Panc1 (cell line): ENCODE results near the gene SEBOX. TPM values are rescaled to one million over a fixed set of nuclear protein-coding genes. Genes with fewer than 3 reads are reported as not detected.

Source experiments
- ATAC-seq: fragments of 200-7000 bp; cut with Tn5 transposase; 2 replicates; pipeline ENCODE4 v1.9.1; 2020; ENCODE audit warnings: mild to moderate bottlenecking, moderate library complexity
- BruUV-seq: library from RNA; stranded (reverse); fragments of 400-500 nt; replicated peaks from 2 replicates; lab custom pipeline; 2021; lab: Mats Ljungman, UMichigan
- CTCF ChIA-PET: fragments of 300-600 bp; sonication (Branson Sonifier 250); formaldehyde crosslinking; loops from one replicate; lab custom pipeline; 2022; ENCODE audit warnings: antibody characterized with exemption; lab: Charles Lee
- POLR2A ChIA-PET: fragments of 300-600 bp; sonication (Branson Sonifier 250); formaldehyde crosslinking; loops from one replicate; lab custom pipeline; 2022; ENCODE audit warnings: antibody characterized with exemption; lab: Charles Lee
- DNase-seq: peaks from one replicate; pipeline ENCODE4 v3.0.0-alpha.2; 2010; ENCODE audit warnings: low read depth, low spot score
- H3K27ac ChIP-seq: 2 replicates; pipeline ENCODE4 v1.5.1; 2011; ENCODE audit warnings: mild to moderate bottlenecking, low read length, inconsistent platforms
- H3K27me3 ChIP-seq: fragments of 200-500 bp; sonication (Bioruptor generic); 2 replicates; pipeline ENCODE4 v1.6.0; 2014; ENCODE audit warnings: low read length, inconsistent platforms; ENCODE audit not compliant: control insufficient read depth, insufficient read depth
- H3K36me3 ChIP-seq: fragments of 200-500 bp; sonication (Bioruptor generic); 2 replicates; pipeline ENCODE4 v1.5.1; 2014; ENCODE audit warnings: inconsistent platforms, mild to moderate bottlenecking, low read length, moderate library complexity; ENCODE audit not compliant: control insufficient read depth, insufficient read depth
- H3K4me1 ChIP-seq: 2 replicates; pipeline ENCODE4 v1.5.1; 2011; ENCODE audit warnings: inconsistent platforms, mild to moderate bottlenecking, low read length, moderate library complexity; ENCODE audit not compliant: control insufficient read depth, insufficient read depth
- H3K4me3 ChIP-seq, 2 experiments: 2 replicates each; pipeline ENCODE4 v1.5.1; 2011 to 2012; ENCODE audit warnings: low read depth in 2 of 2, low read length in 2 of 2, mild to moderate bottlenecking in 2 of 2, inconsistent platforms in 1 of 2, moderate library complexity in 1 of 2
- H3K9me3 ChIP-seq: fragments of 200-500 bp; sonication (Bioruptor generic); 2 replicates; pipeline ENCODE4 v1.5.1; 2014; ENCODE audit warnings: low read depth, mild to moderate bottlenecking, inconsistent platforms, low read length, moderate library complexity; ENCODE audit not compliant: control insufficient read depth, insufficient read depth
- POLR2AphosphoS5 ChIP-seq: IDR thresholded peaks from 2 replicates; pipeline ENCODE4 v1.6.1; 2012; ENCODE audit warnings: mild to moderate bottlenecking, low read depth, low read length, moderate library complexity
- SIN3A ChIP-seq: IDR thresholded peaks from 2 replicates; pipeline ENCODE4 v1.6.1; 2012; ENCODE audit warnings: low read depth, mild to moderate bottlenecking, low read length, moderate library complexity, borderline replicate concordance; ENCODE audit not compliant: insufficient read depth
- TCF7L2 ChIP-seq: IDR thresholded peaks from 2 replicates; pipeline ENCODE4 v1.6.1; 2011; ENCODE audit warnings: mild to moderate bottlenecking, low read depth, low read length, inconsistent platforms
- in situ Hi-C: cut with HindIII; loops from 2 replicates; pipeline ENCODE4 v1.10.0; 2016; ENCODE audit warnings: low sequenced_read_pairs, low pct_unique_long_range_greater_than_20kb
- intact Hi-C: fragments of 100-400 bp; cut with micrococcal nuclease; formaldehyde crosslinking; loops from one replicate; pipeline ENCODE4 v1.10.0; 2022; ENCODE audit not compliant: unreplicated experiment
- total RNA-seq: library from RNA; stranded (reverse); gene quantifications from one replicate; pipeline ENCODE4 v1.2.1, GENCODE V29; 2021; ENCODE audit not compliant: unreplicated experiment
- TF ChIP-seq, protein P1 (sequence below): fragments of 450-650 bp; IDR thresholded peaks from 2 replicates; pipeline ENCODE4 v1.5.1; 2017; ENCODE audit warnings: mild to moderate bottlenecking
- TF ChIP-seq, protein P2 (sequence below), 2 experiments: IDR thresholded peaks; 2 replicates each; pipeline ENCODE4 v1.6.1; 2011 to 2012; ENCODE audit warnings: low read depth in 2 of 2, control low read depth in 1 of 2, low read length in 1 of 2, mild to moderate bottlenecking in 1 of 2, moderate library complexity in 1 of 2; ENCODE audit not compliant: insufficient read depth in 1 of 2

The SEBOX gene
- total RNA-seq, 1 experiment from 2014 or later = not detected

DNA sequence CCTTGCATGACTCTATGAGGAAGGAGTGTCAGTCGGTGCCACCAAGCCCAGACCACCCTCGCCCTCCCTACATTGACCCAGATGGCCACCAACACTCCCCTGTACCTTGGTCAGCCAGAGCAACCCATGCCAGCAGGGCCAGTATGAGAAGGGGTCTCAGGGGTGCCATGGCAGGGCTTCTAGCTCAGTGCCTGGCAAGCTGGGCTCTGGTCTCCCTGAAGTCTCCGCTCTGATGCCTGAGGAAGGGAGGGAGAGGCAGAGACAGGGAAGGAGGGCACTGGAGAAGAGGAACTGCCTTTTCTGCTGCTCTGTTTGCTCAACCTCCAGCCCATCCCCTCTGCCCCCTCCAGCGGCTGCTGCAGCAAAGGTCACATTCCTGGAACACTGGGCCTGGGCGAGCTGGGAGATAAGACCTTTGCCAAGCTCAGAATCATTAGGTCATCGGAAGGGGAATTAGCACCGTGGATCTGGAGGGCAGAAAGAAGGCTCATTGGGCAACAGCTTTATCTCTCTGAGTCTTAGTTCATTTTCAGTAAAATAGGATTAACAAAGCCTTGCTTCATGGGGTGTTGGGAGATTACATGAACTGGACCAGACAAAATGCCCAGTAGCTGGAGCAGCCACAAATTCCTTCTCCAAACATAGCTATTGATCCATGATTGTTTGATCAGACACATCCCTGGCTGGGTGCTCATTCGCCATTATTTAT lies 5.2 kb upstream of the SEBOX start, which contains the start of gene VTN:
Gene VTN (minus strand): TSS at position 273 of the 709 bp plus-strand sequence. CDS start 104 bp downstream, at position 169.
- DNase-seq = no peak
- peak; percentile 5; the same call in 1 of the 2 replicates for ATAC-seq
- CTCF ChIA-PET = no interaction called here

DNA sequence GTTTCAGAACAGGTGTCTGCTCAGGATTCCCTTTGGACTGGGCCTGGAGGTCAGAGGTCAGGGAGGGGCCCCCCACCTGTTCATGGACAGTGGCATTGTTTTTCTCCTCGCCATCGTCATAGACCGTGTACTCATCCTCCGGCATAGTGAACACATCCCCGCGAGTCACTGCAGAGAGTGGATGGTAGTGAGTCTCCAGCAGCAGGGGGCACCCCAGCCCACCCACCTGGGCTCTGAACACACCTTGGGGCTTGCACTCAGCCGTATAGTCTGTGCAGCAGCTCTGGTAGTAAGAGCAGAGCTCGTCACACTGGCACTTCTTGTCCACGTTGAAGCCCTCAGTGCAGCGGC lies 4.7 kb upstream of the SEBOX start:
- POLR2A ChIA-PET = interaction anchor here (0.6 to 1.0 kb wide), 4 partner anchors 12 to 156 kb away, joined by 3 to 5 read pairs (median 4); partner anchors contain the start of gene POLDIP2
- no TSS peak for BruUV-seq
- no peak for ATAC-seq

More for the DNA sequence above, 5.2 kb upstream of the SEBOX start, which contains the start of gene VTN:
- peak within 1 kb of the TSS; percentile 65 to 93 for H3K4me3 ChIP-seq
- no peaks in the 10 kb centered on the region for H3K36me3 ChIP-seq
- H3K27ac ChIP-seq = peak within 1 kb of the TSS; percentile 84
- H3K27me3 ChIP-seq = no peaks in the 10 kb centered on the region
- no peak for TF ChIP-seq TCF7L2
- TF ChIP-seq, protein P1, sequence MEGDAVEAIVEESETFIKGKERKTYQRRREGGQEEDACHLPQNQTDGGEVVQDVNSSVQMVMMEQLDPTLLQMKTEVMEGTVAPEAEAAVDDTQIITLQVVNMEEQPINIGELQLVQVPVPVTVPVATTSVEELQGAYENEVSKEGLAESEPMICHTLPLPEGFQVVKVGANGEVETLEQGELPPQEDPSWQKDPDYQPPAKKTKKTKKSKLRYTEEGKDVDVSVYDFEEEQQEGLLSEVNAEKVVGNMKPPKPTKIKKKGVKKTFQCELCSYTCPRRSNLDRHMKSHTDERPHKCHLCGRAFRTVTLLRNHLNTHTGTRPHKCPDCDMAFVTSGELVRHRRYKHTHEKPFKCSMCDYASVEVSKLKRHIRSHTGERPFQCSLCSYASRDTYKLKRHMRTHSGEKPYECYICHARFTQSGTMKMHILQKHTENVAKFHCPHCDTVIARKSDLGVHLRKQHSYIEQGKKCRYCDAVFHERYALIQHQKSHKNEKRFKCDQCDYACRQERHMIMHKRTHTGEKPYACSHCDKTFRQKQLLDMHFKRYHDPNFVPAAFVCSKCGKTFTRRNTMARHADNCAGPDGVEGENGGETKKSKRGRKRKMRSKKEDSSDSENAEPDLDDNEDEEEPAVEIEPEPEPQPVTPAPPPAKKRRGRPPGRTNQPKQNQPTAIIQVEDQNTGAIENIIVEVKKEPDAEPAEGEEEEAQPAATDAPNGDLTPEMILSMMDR = no peak
- no peak for TF ChIP-seq SIN3A
- TF ChIP-seq, protein P2, sequence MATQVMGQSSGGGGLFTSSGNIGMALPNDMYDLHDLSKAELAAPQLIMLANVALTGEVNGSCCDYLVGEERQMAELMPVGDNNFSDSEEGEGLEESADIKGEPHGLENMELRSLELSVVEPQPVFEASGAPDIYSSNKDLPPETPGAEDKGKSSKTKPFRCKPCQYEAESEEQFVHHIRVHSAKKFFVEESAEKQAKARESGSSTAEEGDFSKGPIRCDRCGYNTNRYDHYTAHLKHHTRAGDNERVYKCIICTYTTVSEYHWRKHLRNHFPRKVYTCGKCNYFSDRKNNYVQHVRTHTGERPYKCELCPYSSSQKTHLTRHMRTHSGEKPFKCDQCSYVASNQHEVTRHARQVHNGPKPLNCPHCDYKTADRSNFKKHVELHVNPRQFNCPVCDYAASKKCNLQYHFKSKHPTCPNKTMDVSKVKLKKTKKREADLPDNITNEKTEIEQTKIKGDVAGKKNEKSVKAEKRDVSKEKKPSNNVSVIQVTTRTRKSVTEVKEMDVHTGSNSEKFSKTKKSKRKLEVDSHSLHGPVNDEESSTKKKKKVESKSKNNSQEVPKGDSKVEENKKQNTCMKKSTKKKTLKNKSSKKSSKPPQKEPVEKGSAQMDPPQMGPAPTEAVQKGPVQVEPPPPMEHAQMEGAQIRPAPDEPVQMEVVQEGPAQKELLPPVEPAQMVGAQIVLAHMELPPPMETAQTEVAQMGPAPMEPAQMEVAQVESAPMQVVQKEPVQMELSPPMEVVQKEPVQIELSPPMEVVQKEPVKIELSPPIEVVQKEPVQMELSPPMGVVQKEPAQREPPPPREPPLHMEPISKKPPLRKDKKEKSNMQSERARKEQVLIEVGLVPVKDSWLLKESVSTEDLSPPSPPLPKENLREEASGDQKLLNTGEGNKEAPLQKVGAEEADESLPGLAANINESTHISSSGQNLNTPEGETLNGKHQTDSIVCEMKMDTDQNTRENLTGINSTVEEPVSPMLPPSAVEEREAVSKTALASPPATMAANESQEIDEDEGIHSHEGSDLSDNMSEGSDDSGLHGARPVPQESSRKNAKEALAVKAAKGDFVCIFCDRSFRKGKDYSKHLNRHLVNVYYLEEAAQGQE (IDR thresholded peaks at IDR 0.05; ENCODE audit: insufficient read depth in 1 of 2, low read depth in 2 of 2, low read length in 1 of 2) = no peak
- TF ChIP-seq POLR2AphosphoS5 = no peak
- peaks cover 27% of the 10 kb centered on the region for H3K4me1 ChIP-seq
- intact Hi-C loops = no loop called here
- no peaks in the 10 kb centered on the region for H3K9me3 ChIP-seq
- BruUV-seq = no TSS peak
- POLR2A ChIA-PET = interaction anchor here (0.6 to 1.0 kb wide), 3 partner anchors 13 to 156 kb away, joined by 3 to 5 read pairs (median 4); partner anchors contain the start of gene POLDIP2
- in situ Hi-C loops = no loop called here

More for the DNA sequence above, 4.7 kb upstream of the SEBOX start:
- in situ Hi-C loops = no loop called here
- Histone ChIP-seq H3K27me3 (no peaks in the 10 kb centered on the region), H3K4me1 (peaks cover 27% of the 10 kb centered on the region), H3K4me3 (no peak overlapping the region), H3K27ac (no peak overlapping the region; the same call in 1 of the 2 replicates), H3K9me3 (no peaks in the 10 kb centered on the region), H3K36me3 (no peaks in the 10 kb centered on the region)
- no peak for TF ChIP-seq TCF7L2
- TF ChIP-seq SIN3A = no peak
- TF ChIP-seq, protein P1 = no peak; the same call in 1 of the 2 replicates
- no peak for TF ChIP-seq POLR2AphosphoS5
- TF ChIP-seq, protein P2 (IDR thresholded peaks at IDR 0.05; ENCODE audit: insufficient read depth in 1 of 2, low read depth in 2 of 2, low read length in 1 of 2) = no peak
- intact Hi-C loops = no loop called here
- DNase-seq = no peak
- CTCF ChIA-PET = no interaction called here
